H1 (cell line): ENCODE results near the gene SH3RF3. TPM values are rescaled to one million over a fixed set of nuclear protein-coding genes. Genes with fewer than 3 reads are reported as not detected.

Source experiments
- CTCF ChIA-PET: fragments of 300-600 bp; sonication (Branson Sonifier 250); formaldehyde crosslinking; loops from one replicate; lab custom pipeline; 2021; ENCODE audit not compliant: partially characterized antibody; lab: Charles Lee
- POLR2A ChIA-PET: fragments of 300-600 bp; sonication (Branson Sonifier 250); formaldehyde crosslinking; loops from one replicate; lab custom pipeline; 2021; ENCODE audit warnings: inconsistent platforms; ENCODE audit not compliant: partially characterized antibody; lab: Charles Lee
- DNase-seq, 2 experiments: peaks; one replicate each; pipeline versions ENCODE4 v3.0.0 to v3.0.0-alpha.2; 2010 to 2022; ENCODE audit warnings: low spot score in 2 of 2, low read depth in 1 of 2, mixed read lengths in 1 of 2
- FAIRE-seq: peaks from 2 replicates; lab custom pipeline; 2011; peaks lifted over from hg19 to GRCh38; lab: Jason Lieb, UNC
- H2AFZ ChIP-seq: 2 replicates; pipeline ENCODE4 v1.8.1; 2012; ENCODE audit warnings: low read length, inconsistent platforms
- H2AK5ac ChIP-seq: 2 replicates; pipeline ENCODE4 v1.6.1; 2013; ENCODE audit warnings: low read depth, low read length
- H2BK120ac ChIP-seq: replicated peaks from 2 replicates; pipeline ENCODE3; 2013; ENCODE audit warnings: low read depth, low read length, inconsistent platforms
- H2BK12ac ChIP-seq: 2 replicates; pipeline ENCODE4 v1.6.1; 2013; ENCODE audit warnings: low read depth, low read length
- H2BK15ac ChIP-seq: 2 replicates; pipeline ENCODE4 v1.6.1; 2013; ENCODE audit warnings: low read length
- H2BK20ac ChIP-seq: 2 replicates; pipeline ENCODE4 v1.6.1; 2013; ENCODE audit warnings: low read length
- H2BK5ac ChIP-seq: 2 replicates; pipeline ENCODE4 v1.6.1; 2013; ENCODE audit warnings: low read depth, low read length
- H3K14ac ChIP-seq: 2 replicates; pipeline ENCODE4 v1.6.1; 2013; ENCODE audit warnings: inconsistent platforms; ENCODE audit not compliant: insufficient read length
- H3K18ac ChIP-seq: 2 replicates; pipeline ENCODE4 v1.6.1; 2013; ENCODE audit warnings: low read length; ENCODE audit errors: extremely low read depth
- H3K23ac ChIP-seq: 2 replicates; pipeline ENCODE4 v1.6.1; 2013; ENCODE audit warnings: inconsistent platforms; ENCODE audit not compliant: insufficient read length
- H3K23me2 ChIP-seq: 2 replicates; pipeline ENCODE4 v1.6.1; 2013; ENCODE audit warnings: low read depth, low read length
- H3K27ac ChIP-seq: 2 replicates; pipeline ENCODE4 v1.6.1; 2011; ENCODE audit warnings: low read depth, low read length, inconsistent platforms
- H3K27me3 ChIP-seq, 4 experiments: replicated peaks in 1 of 4; 1 replicate in 1 of 4; 2 replicates in 3 of 4; pipeline versions ENCODE4 v1.6.1 to v1.8.1; 2011 to 2013; ENCODE audit warnings: low read length in 3 of 4, mild to moderate bottlenecking in 3 of 4, inconsistent platforms in 2 of 4, mixed read lengths in 2 of 4, moderate library complexity in 1 of 4; ENCODE audit not compliant: control insufficient read depth in 3 of 4, insufficient read depth in 3 of 4; ENCODE audit errors: extremely low read depth in 1 of 4
- H3K36me3 ChIP-seq, 4 experiments: 2 replicates each; pipeline versions ENCODE4 v1.6.1 to v1.8.1; 2011 to 2013; ENCODE audit warnings: mild to moderate bottlenecking in 4 of 4, low read length in 3 of 4, moderate library complexity in 2 of 4, control low read depth in 1 of 4, inconsistent platforms in 1 of 4; ENCODE audit not compliant: insufficient read depth in 4 of 4, control insufficient read depth in 2 of 4
- H3K4ac ChIP-seq: replicated peaks from 2 replicates; pipeline ENCODE3; 2013; ENCODE audit warnings: low read length, low read depth, mixed read lengths, inconsistent platforms; ENCODE audit not compliant: insufficient read length
- H3K4me1 ChIP-seq, 4 experiments: replicated peaks in 1 of 4; 1 replicate in 1 of 4; 2 replicates in 3 of 4; pipeline versions ENCODE4 v1.6.1 to v1.8.1; 2011 to 2013; ENCODE audit warnings: low read length in 3 of 4, inconsistent platforms in 2 of 4, mixed read lengths in 1 of 4; ENCODE audit not compliant: insufficient read depth in 4 of 4, control insufficient read depth in 3 of 4
- H3K4me2 ChIP-seq, 2 experiments: 2 replicates each; pipeline versions ENCODE4 v1.6.1 to v1.8.1; 2011 to 2013; ENCODE audit warnings: low read depth in 2 of 2, low read length in 2 of 2, control low read depth in 1 of 2, inconsistent platforms in 1 of 2, mild to moderate bottlenecking in 1 of 2; ENCODE audit not compliant: insufficient read depth in 1 of 2
- H3K4me3 ChIP-seq, 4 experiments: fragments of 200-600, 300-600 bp in 1 of 4; sonication (generic), shearing (Covaris generic), sonication (Bioruptor Twin) in 1 of 4; 2 replicates each; pipeline versions ENCODE4 v1.5.1 to v1.8.1; 2011 to 2016; ENCODE audit warnings: low read length in 4 of 4, low read depth in 3 of 4, control low read depth in 2 of 4, inconsistent platforms in 2 of 4, mild to moderate bottlenecking in 2 of 4, mixed read lengths in 1 of 4, moderate library complexity in 1 of 4; ENCODE audit not compliant: insufficient read depth in 2 of 4; ENCODE audit errors: extremely low read depth in 1 of 4
- H3K56ac ChIP-seq: replicated peaks from 2 replicates; pipeline ENCODE3; 2013; ENCODE audit warnings: low read depth, mild to moderate bottlenecking, mixed read lengths, low read length, inconsistent platforms; ENCODE audit not compliant: insufficient read length
- H3K79me1 ChIP-seq: 2 replicates; pipeline ENCODE4 v1.6.1; 2013; ENCODE audit warnings: low read depth, low read length, control low read depth
- H3K79me2 ChIP-seq, 2 experiments: 2 replicates each; pipeline versions ENCODE4 v1.6.1 to v1.8.1; 2012 to 2013; ENCODE audit warnings: low read length in 2 of 2, mild to moderate bottlenecking in 2 of 2, inconsistent platforms in 1 of 2; ENCODE audit not compliant: insufficient read depth in 2 of 2, control insufficient read depth in 1 of 2
- H3K9ac ChIP-seq, 4 experiments: replicated peaks in 1 of 4; 1 replicate in 1 of 4; 2 replicates in 3 of 4; pipeline versions ENCODE4 v1.6.1 to v1.8.1; 2011 to 2013; ENCODE audit warnings: low read depth in 3 of 4, low read length in 3 of 4, control low read depth in 2 of 4, mild to moderate bottlenecking in 2 of 4, moderate library complexity in 2 of 4, inconsistent platforms in 1 of 4; ENCODE audit errors: extremely low read depth in 1 of 4
- H3K9me3 ChIP-seq, 2 experiments: 2 replicates each; pipeline versions ENCODE4 v1.6.1 to v1.8.1; 2012 to 2013; ENCODE audit warnings: mild to moderate bottlenecking in 2 of 2, moderate library complexity in 2 of 2, control low read depth in 1 of 2, inconsistent platforms in 1 of 2, low read depth in 1 of 2, low read length in 1 of 2, mixed read lengths in 1 of 2; ENCODE audit not compliant: insufficient read depth in 2 of 2
- H4K20me1 ChIP-seq, 2 experiments: replicated peaks in 1 of 2; 2 replicates each; pipeline versions ENCODE3 to v1.8.1; 2011 to 2013; ENCODE audit warnings: inconsistent platforms in 2 of 2, low read length in 2 of 2, mild to moderate bottlenecking in 1 of 2; ENCODE audit not compliant: insufficient read depth in 2 of 2, control insufficient read depth in 1 of 2
- H4K5ac ChIP-seq: 2 replicates; pipeline ENCODE4 v1.6.1; 2013; ENCODE audit warnings: low read length, low read depth, mixed read lengths, inconsistent platforms; ENCODE audit not compliant: insufficient read length
- H4K8ac ChIP-seq: 2 replicates; pipeline ENCODE4 v1.8.0; 2013; ENCODE audit warnings: mild to moderate bottlenecking, moderate library complexity, low read length, inconsistent platforms; ENCODE audit not compliant: insufficient read depth; ENCODE audit errors: extremely low read depth
- H4K91ac ChIP-seq: replicated peaks from 2 replicates; pipeline ENCODE3; 2013; ENCODE audit warnings: low read length, mixed read lengths, inconsistent platforms; ENCODE audit not compliant: insufficient read length
- CTCF ChIP-seq, 3 experiments: IDR thresholded peaks; 1 replicate in 2 of 3; 2 replicates in 1 of 3; pipeline versions ENCODE4 v1.5.1 to v1.6.1; 2011; ENCODE audit warnings: low read length in 3 of 3, mild to moderate bottlenecking in 3 of 3, inconsistent platforms in 2 of 3, low read depth in 1 of 3, moderate library complexity in 1 of 3; ENCODE audit not compliant: insufficient read depth in 1 of 3; ENCODE audit errors: control extremely low read depth in 1 of 3
- NANOG ChIP-seq: IDR thresholded peaks from 2 replicates; pipeline ENCODE4 v1.6.1; 2011; ENCODE audit warnings: low read length, low read depth, mild to moderate bottlenecking, inconsistent platforms; ENCODE audit not compliant: insufficient read depth, poor library complexity, severe bottlenecking
- TEAD4 ChIP-seq: IDR thresholded peaks from 2 replicates; pipeline ENCODE4 v1.6.1; 2012; ENCODE audit warnings: low read depth, low read length, inconsistent platforms, mixed read lengths
- YY1 ChIP-seq: IDR thresholded peaks from 2 replicates; pipeline ENCODE4 v1.6.1; 2011; ENCODE audit warnings: low read depth, mild to moderate bottlenecking, low read length
- WGBS, 2 experiments: shearing (Covaris generic) in 1 of 2; methylation state at CpG; one replicate each; pipeline versions ENCODE4 v1.1.6 to v1.1.7; 2013 to 2015; ENCODE audit warnings: low lambda C conversion rate in 2 of 2, mixed read lengths in 2 of 2, inconsistent platforms in 1 of 2, low coverage in 1 of 2, missing lambda C conversion rate in 1 of 2; ENCODE audit not compliant: insufficient replicate concordance in 2 of 2, insufficient coverage in 1 of 2, insufficient read length in 1 of 2; ENCODE audit errors: extremely low coverage in 1 of 2, missing lambda C conversion rate in 1 of 2; 5-methylcytosine and 5-hydroxymethylcytosine counted together
- polyA plus RNA-seq, 7 experiments: library from polyadenylated mRNA; depleted of rRNA in 3 of 7; stranded (reverse) in 5 of 7; unstranded in 2 of 7; fragments of >200 nt in 5 of 7; fragments of 200-250 nt in 2 of 7; gene quantifications; 1 replicate in 5 of 7; 2 replicates in 1 of 7; 4 replicates in 1 of 7; pipeline versions ENCODE4 v1.2.1 to v1.2.3, GENCODE V29; 2011 to 2013; ENCODE audit warnings: missing spikeins in 2 of 7, mixed read lengths in 2 of 7
- total RNA-seq: library from RNA; stranded (reverse); fragmentation: NEBNext Ultra II Directional; extraction: Animal tissue kit (Norgen Biotek cat#: 25700); gene quantifications from 2 replicates; pipeline ENCODE4 v1.2.1, GENCODE V29; 2021

SH3RF3 gene
- total and polyA plus RNA-seq, 2 of the 8 experiments (the other 6 are each of a cell fraction or from before 2014, with no cell fraction given): 0.11 to 0.65 TPM

- Histone ChIP-seq H2BK5ac (peak overlapping the region; percentile 66; the same call in 1 of the 2 replicates), H3K79me1 (no peaks in the 10 kb centered on the region), H4K8ac (peak overlapping the region; percentile 62; the same call in 1 of the 2 replicates), H2BK15ac (peak overlapping the region; percentile 88; the same call in 1 of the 2 replicates), H3K36me3 (no peaks in the 10 kb centered on the region), H3K14ac (no peak overlapping the region), H2AK5ac (no peak overlapping the region), H3K4me3 (no peak overlapping the region), H3K4ac (peak overlapping the region; percentile 79), H4K91ac (peak overlapping the region; percentile 57), H3K9me3 (no peaks in the 10 kb centered on the region), H2AFZ (peak overlapping the region; percentile 53; the same call in 1 of the 2 replicates), H4K20me1 (no peaks in the 10 kb centered on the region), H2BK12ac (no peak overlapping the region), H3K23ac (no peak overlapping the region), H4K5ac (no peak overlapping the region), H3K27ac (no peak overlapping the region), H3K9ac (no peak overlapping the region), H2BK120ac (no peak overlapping the region), H3K27me3 (no peaks in the 10 kb centered on the region), H3K4me2 (peak overlapping the region; percentile 29 to 39; a peak in 3 of 4 replicates), H3K79me2 (no peaks in the 10 kb centered on the region), H3K56ac (no peak overlapping the region), H3K4me1 (peaks cover 0 to 11% (median 7%) of the 10 kb centered on the region in 4 experiments; a peak in 6 of 7 replicates), H3K18ac (peak overlapping the region; percentile 7; the same call in 1 of the 2 replicates), H3K23me2 (no peaks in the 10 kb centered on the region; the same call in 1 of the 2 replicates), H2BK20ac (no peak overlapping the region)
- ChIA-PET POLR2A (interaction anchor here (0.9 kb wide), 1 partner anchor 16 kb away, joined by 3 read pairs; no protein-coding TSS in a partner anchor), CTCF (interaction anchor here (0.7 to 2.1 kb wide), 6 partner anchors 9 to 408 kb away, joined by 3 to 6 read pairs (median 4); no protein-coding TSS in a partner anchor)
- 68% methylated on average over 22 of the region's 22 CpGs; no CpG with 5 or more reads in 1 of the 2 experiments for WGBS, 2 experiments
- no peak for FAIRE-seq
- no peak for TF ChIP-seq TEAD4
- TF ChIP-seq CTCF (IDR thresholded peaks at IDR 0.05; ENCODE audit: control extremely low read depth in 1 of 3, insufficient read depth in 1 of 3, low read depth in 1 of 3, low read length in 3 of 3): peak in 1 of 3 experiments; percentile 13; a peak in 1 of 4 replicates
- TF ChIP-seq NANOG: peak; percentile 23
- TF ChIP-seq YY1: peak; percentile 71; the same call in 1 of the 2 replicates
- DNase-seq: no peak
Measured at GRCh38 chr2:109410039-109410815, 281.2 kb downstream of the SH3RF3 start.
